GM12878 (cell line): ENCODE results near the gene TRIM54. TPM values are rescaled to one million over a fixed set of nuclear protein-coding genes. Genes with fewer than 3 reads are reported as not detected.

Source experiments
- BACH1 ChIP-seq: fragments of 450-650 bp; IDR thresholded peaks from 2 replicates; pipeline ENCODE4 v1.6.1; 2017; ENCODE audit warnings: mild to moderate bottlenecking, borderline replicate concordance
- BMI1 ChIP-seq: fragments of 450-650 bp; IDR thresholded peaks from 2 replicates; pipeline ENCODE4 v1.6.1; 2016; ENCODE audit warnings: mild to moderate bottlenecking, moderate library complexity, borderline replicate concordance
- CBX3 ChIP-seq: fragments of 200-600 bp; sonication (generic); IDR thresholded peaks from 2 replicates; pipeline ENCODE4 v1.6.1; 2016; ENCODE audit warnings: low read depth, borderline replicate concordance
- KDM1A ChIP-seq: fragments of 200-600 bp; sonication (generic); IDR thresholded peaks from 2 replicates; pipeline ENCODE4 v1.6.1; 2016; ENCODE audit warnings: borderline replicate concordance
- POU2F2 ChIP-seq: IDR thresholded peaks from 3 replicates; pipeline ENCODE4 v1.6.1; 2011; ENCODE audit warnings: low read depth, mild to moderate bottlenecking, low read length, borderline replicate concordance
- RCOR1 ChIP-seq: conservative IDR thresholded peaks from 2 replicates; pipeline ENCODE4 v1.6.1; 2012; ENCODE audit warnings: low read depth, low read length, improper control_type of control experiment
- WRNIP1 ChIP-seq: IDR thresholded peaks from 2 replicates; pipeline ENCODE4 v1.6.1; 2011; ENCODE audit warnings: low read depth, low read length, improper control_type of control experiment, borderline replicate concordance
- ZNF24 ChIP-seq: fragments of 450-650 bp; IDR thresholded peaks from 2 replicates; pipeline ENCODE4 v1.6.1; 2017; ENCODE audit warnings: antibody characterized with exemption, mild to moderate bottlenecking
- polyA plus RNA-seq, 11 experiments: library from polyadenylated mRNA; depleted of rRNA in 4 of 11; unstranded in 6 of 11; stranded (reverse) in 5 of 11; fragments of >200 nt; fragmentation: Nextera tagmentation in 4 of 11; fragmentation: Illumina TruSeq in 1 of 11; extraction: Ambion mirVana in 4 of 11; extraction: Trizol in 1 of 11; gene quantifications; 1 replicate in 1 of 11; 2 replicates in 10 of 11; pipeline versions ENCODE4 v1.2.1 to v1.2.3, GENCODE V29; 2011 to 2016; ENCODE audit warnings: inconsistent platforms in 2 of 11, missing spikeins in 2 of 11, low read depth in 1 of 11
- total RNA-seq, 4 experiments: library from RNA; depleted of rRNA in 3 of 4; stranded (reverse); fragments of >200 nt in 3 of 4; fragmentation: Illumina TruSeq in 1 of 4; extraction: Trizol in 1 of 4; gene quantifications; 2 replicates each; pipeline versions ENCODE4 v1.2.1 to v1.2.3, GENCODE V29; 2013 to 2021
- TF ChIP-seq, protein P1 (sequence below): fragments of 450-650 bp; IDR thresholded peaks from 2 replicates; pipeline ENCODE4 v1.6.1; 2017; ENCODE audit warnings: mild to moderate bottlenecking, moderate library complexity
- TF ChIP-seq, protein P2 (sequence below): fragments of 150-350 bp; IDR thresholded peaks from 2 replicates; pipeline ENCODE4 v1.6.1; 2016; ENCODE audit warnings: low read depth, low read length
- TF ChIP-seq, protein P3 (sequence below): fragments of 450-650 bp; conservative IDR thresholded peaks from 2 replicates; pipeline ENCODE4 v1.6.1; 2017; ENCODE audit warnings: mild to moderate bottlenecking, moderate library complexity
- TF ChIP-seq, protein P4 (sequence below): fragments of 450-650 bp; IDR thresholded peaks from 2 replicates; pipeline ENCODE4 v1.6.1; 2017; ENCODE audit warnings: mild to moderate bottlenecking, low read depth, inconsistent platforms; ENCODE audit not compliant: poor library complexity, severe bottlenecking

Gene TRIM54
- total and polyA plus RNA-seq, 10 of the 15 experiments (the other 5 are each of a cell fraction or from before 2014, with no cell fraction given), result 0.03 to 0.08 TPM; not detected in 8

DNA sequence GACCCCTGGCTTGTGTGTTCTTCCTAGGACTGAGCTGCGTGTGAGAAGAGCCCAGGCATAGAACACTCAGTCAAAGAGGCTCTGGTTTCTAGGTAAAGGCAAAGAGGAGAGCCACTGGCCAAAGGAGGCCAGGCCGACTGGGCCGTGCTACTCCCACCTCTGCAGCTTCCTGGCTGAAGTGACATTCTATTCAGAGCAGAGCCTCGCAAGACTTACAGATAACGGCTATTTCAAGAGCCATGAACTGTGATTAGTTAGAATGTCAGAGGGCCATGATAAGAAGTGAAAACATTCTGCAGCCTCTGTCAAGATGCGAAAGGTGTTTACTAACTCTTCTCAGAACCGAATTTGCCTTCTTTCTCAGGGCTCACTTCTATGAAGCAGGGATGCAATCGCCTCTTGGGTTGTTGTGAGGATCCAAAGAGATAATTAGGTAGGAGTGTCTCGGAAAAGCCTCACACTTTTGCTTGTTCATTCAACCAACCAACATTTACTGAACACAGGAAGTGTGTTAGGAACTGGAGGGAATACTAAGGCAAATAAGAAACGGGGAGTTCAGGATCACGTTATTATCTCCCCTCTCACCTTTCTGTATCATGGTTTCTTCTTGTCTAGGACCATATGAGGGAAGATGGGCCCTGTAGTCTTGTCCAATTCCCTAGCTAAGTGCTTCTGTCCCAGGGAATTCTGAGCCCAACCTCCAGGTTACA is 10.4 kb upstream of the TRIM54 start (continued):
- TF ChIP-seq WRNIP1 (no peak), BACH1 (no peak), KDM1A (no peak), BMI1 (no peak), POU2F2 (no peak), RCOR1 (no peak), CBX3 (no peak), ZNF24 (no peak)
- TF ChIP-seq, protein P1, sequence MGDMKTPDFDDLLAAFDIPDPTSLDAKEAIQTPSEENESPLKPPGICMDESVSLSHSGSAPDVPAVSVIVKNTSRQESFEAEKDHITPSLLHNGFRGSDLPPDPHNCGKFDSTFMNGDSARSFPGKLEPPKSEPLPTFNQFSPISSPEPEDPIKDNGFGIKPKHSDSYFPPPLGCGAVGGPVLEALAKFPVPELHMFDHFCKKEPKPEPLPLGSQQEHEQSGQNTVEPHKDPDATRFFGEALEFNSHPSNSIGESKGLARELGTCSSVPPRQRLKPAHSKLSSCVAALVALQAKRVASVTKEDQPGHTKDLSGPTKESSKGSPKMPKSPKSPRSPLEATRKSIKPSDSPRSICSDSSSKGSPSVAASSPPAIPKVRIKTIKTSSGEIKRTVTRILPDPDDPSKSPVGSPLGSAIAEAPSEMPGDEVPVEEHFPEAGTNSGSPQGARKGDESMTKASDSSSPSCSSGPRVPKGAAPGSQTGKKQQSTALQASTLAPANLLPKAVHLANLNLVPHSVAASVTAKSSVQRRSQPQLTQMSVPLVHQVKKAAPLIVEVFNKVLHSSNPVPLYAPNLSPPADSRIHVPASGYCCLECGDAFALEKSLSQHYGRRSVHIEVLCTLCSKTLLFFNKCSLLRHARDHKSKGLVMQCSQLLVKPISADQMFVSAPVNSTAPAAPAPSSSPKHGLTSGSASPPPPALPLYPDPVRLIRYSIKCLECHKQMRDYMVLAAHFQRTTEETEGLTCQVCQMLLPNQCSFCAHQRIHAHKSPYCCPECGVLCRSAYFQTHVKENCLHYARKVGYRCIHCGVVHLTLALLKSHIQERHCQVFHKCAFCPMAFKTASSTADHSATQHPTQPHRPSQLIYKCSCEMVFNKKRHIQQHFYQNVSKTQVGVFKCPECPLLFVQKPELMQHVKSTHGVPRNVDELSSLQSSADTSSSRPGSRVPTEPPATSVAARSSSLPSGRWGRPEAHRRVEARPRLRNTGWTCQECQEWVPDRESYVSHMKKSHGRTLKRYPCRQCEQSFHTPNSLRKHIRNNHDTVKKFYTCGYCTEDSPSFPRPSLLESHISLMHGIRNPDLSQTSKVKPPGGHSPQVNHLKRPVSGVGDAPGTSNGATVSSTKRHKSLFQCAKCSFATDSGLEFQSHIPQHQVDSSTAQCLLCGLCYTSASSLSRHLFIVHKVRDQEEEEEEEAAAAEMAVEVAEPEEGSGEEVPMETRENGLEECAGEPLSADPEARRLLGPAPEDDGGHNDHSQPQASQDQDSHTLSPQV, result no peak
- TF ChIP-seq, protein P2, sequence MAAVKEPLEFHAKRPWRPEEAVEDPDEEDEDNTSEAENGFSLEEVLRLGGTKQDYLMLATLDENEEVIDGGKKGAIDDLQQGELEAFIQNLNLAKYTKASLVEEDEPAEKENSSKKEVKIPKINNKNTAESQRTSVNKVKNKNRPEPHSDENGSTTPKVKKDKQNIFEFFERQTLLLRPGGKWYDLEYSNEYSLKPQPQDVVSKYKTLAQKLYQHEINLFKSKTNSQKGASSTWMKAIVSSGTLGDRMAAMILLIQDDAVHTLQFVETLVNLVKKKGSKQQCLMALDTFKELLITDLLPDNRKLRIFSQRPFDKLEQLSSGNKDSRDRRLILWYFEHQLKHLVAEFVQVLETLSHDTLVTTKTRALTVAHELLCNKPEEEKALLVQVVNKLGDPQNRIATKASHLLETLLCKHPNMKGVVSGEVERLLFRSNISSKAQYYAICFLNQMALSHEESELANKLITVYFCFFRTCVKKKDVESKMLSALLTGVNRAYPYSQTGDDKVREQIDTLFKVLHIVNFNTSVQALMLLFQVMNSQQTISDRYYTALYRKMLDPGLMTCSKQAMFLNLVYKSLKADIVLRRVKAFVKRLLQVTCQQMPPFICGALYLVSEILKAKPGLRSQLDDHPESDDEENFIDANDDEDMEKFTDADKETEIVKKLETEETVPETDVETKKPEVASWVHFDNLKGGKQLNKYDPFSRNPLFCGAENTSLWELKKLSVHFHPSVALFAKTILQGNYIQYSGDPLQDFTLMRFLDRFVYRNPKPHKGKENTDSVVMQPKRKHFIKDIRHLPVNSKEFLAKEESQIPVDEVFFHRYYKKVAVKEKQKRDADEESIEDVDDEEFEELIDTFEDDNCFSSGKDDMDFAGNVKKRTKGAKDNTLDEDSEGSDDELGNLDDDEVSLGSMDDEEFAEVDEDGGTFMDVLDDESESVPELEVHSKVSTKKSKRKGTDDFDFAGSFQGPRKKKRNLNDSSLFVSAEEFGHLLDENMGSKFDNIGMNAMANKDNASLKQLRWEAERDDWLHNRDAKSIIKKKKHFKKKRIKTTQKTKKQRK, result no peak
- TF ChIP-seq, protein P3, sequence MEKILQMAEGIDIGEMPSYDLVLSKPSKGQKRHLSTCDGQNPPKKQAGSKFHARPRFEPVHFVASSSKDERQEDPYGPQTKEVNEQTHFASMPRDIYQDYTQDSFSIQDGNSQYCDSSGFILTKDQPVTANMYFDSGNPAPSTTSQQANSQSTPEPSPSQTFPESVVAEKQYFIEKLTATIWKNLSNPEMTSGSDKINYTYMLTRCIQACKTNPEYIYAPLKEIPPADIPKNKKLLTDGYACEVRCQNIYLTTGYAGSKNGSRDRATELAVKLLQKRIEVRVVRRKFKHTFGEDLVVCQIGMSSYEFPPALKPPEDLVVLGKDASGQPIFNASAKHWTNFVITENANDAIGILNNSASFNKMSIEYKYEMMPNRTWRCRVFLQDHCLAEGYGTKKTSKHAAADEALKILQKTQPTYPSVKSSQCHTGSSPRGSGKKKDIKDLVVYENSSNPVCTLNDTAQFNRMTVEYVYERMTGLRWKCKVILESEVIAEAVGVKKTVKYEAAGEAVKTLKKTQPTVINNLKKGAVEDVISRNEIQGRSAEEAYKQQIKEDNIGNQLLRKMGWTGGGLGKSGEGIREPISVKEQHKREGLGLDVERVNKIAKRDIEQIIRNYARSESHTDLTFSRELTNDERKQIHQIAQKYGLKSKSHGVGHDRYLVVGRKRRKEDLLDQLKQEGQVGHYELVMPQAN, result no peak
- TF ChIP-seq, protein P4, sequence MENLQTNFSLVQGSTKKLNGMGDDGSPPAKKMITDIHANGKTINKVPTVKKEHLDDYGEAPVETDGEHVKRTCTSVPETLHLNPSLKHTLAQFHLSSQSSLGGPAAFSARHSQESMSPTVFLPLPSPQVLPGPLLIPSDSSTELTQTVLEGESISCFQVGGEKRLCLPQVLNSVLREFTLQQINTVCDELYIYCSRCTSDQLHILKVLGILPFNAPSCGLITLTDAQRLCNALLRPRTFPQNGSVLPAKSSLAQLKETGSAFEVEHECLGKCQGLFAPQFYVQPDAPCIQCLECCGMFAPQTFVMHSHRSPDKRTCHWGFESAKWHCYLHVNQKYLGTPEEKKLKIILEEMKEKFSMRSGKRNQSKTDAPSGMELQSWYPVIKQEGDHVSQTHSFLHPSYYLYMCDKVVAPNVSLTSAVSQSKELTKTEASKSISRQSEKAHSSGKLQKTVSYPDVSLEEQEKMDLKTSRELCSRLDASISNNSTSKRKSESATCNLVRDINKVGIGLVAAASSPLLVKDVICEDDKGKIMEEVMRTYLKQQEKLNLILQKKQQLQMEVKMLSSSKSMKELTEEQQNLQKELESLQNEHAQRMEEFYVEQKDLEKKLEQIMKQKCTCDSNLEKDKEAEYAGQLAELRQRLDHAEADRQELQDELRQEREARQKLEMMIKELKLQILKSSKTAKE, result no peak
